PC-9 (cell line): Measurements from ENCODE around the gene GADD45G. TPM values are rescaled to one million over a fixed set of nuclear protein-coding genes. Genes with fewer than 3 reads are reported as not detected.

Source experiments
- BruUV-seq: library from RNA; stranded (reverse); fragments of 400-500 nt; replicated peaks from 2 replicates; lab custom pipeline; 2021; lab: Mats Ljungman, UMichigan
- CTCF ChIA-PET: fragments of 300-600 bp; sonication (Branson Sonifier 250); formaldehyde crosslinking; loops from one replicate; lab custom pipeline; 2022; ENCODE audit warnings: antibody characterized with exemption; lab: Charles Lee
- POLR2A ChIA-PET: fragments of 300-600 bp; sonication (Branson Sonifier 250); formaldehyde crosslinking; loops from one replicate; lab custom pipeline; 2022; ENCODE audit warnings: antibody characterized with exemption; ENCODE audit not compliant: unreplicated experiment; lab: Charles Lee
- DNase-seq, 2 experiments: peaks; one replicate each; pipeline versions ENCODE4 v3.0.0 to v3.0.0-alpha.2; 2015 to 2022; ENCODE audit warnings: mixed read lengths in 1 of 2
- H2AFZ ChIP-seq: fragments of 200-600 bp; sonication (generic); 2 replicates; pipeline ENCODE4 v1.8.1; 2017; ENCODE audit warnings: antibody characterized with exemption
- H3F3A ChIP-seq: fragments of 200-600 bp; sonication (generic); 2 replicates; pipeline ENCODE4 v1.8.1; 2017; ENCODE audit warnings: antibody characterized with exemption, mild to moderate bottlenecking, low read depth; ENCODE audit not compliant: insufficient read depth
- H3K27ac ChIP-seq: fragments of 200-600 bp; sonication (generic); 2 replicates; pipeline ENCODE4 v1.6.1; 2016; ENCODE audit warnings: mixed run types
- H3K27me3 ChIP-seq: fragments of 200-600 bp; sonication (generic); 2 replicates; pipeline ENCODE4 v1.6.1; 2016; ENCODE audit warnings: low read depth, mixed run types; ENCODE audit not compliant: insufficient read depth
- H3K36me3 ChIP-seq: fragments of 200-600 bp; sonication (generic); 2 replicates; pipeline ENCODE4 v1.6.1; 2016; ENCODE audit warnings: low read depth, mixed run types
- H3K4me1 ChIP-seq: fragments of 200-600 bp; sonication (generic); replicated peaks from 2 replicates; pipeline ENCODE4 v1.6.1; 2016; ENCODE audit warnings: mixed run types; ENCODE audit not compliant: insufficient read depth
- H3K4me2 ChIP-seq: fragments of 200-600 bp; sonication (generic); 2 replicates; pipeline ENCODE4 v1.6.1; 2017; ENCODE audit warnings: mixed run types
- H3K4me3 ChIP-seq: fragments of 200-600 bp; sonication (generic); 2 replicates; pipeline ENCODE4 v1.6.1; 2016; ENCODE audit warnings: mixed run types
- H3K79me2 ChIP-seq: fragments of 200-600 bp; sonication (generic); 2 replicates; pipeline ENCODE4 v1.6.1; 2017; ENCODE audit warnings: low read depth, mixed run types
- H3K9me2 ChIP-seq: fragments of 200-600 bp; sonication (generic); 2 replicates; pipeline ENCODE4 v1.8.1; 2017; ENCODE audit warnings: mild to moderate bottlenecking; ENCODE audit not compliant: insufficient read depth
- H3K9me3 ChIP-seq: fragments of 200-600 bp; sonication (generic); 2 replicates; pipeline ENCODE4 v1.8.1; 2016; ENCODE audit warnings: low read depth; ENCODE audit not compliant: insufficient read depth
- H4K20me1 ChIP-seq: fragments of 200-600 bp; sonication (generic); 2 replicates; pipeline ENCODE4 v1.8.1; 2017; ENCODE audit not compliant: insufficient read depth
- CTCF ChIP-seq: fragments of 200-600 bp; sonication (generic); conservative IDR thresholded peaks from 2 replicates; pipeline ENCODE4 v1.6.1; 2017; ENCODE audit warnings: mixed run types, antibody characterized with exemption, mild to moderate bottlenecking, moderate library complexity
- EZH2 ChIP-seq: fragments of 200-600 bp; sonication (generic); IDR thresholded peaks from 2 replicates; pipeline ENCODE4 v1.8.0; 2017; ENCODE audit warnings: antibody characterized with exemption, low read depth
- intact Hi-C: fragments of 100-400 bp; cut with micrococcal nuclease; formaldehyde crosslinking; loops from one replicate; pipeline ENCODE4 v1.10.0; 2022; ENCODE audit not compliant: unreplicated experiment
- total RNA-seq: library from RNA; stranded (reverse); gene quantifications from 2 replicates; pipeline ENCODE4 v1.2.3, GENCODE V29; 2021

Gene GADD45G
- total RNA-seq, 1 experiment from 2014 or later, result 2.4 TPM

GRCh38 chr9:89646189-89646939 is 41.6 kb downstream of the GADD45G start:
- Histone ChIP-seq H3F3A (no peaks in the 10 kb centered on the region), H4K20me1 (no peaks in the 10 kb centered on the region), H3K27ac (no peak overlapping the region), H3K27me3 (peaks cover 96% of the 10 kb centered on the region), H3K36me3 (no peaks in the 10 kb centered on the region), H3K9me2 (no peaks in the 10 kb centered on the region), H2AFZ (no peak overlapping the region), H3K4me2 (no peak overlapping the region), H3K9me3 (no peaks in the 10 kb centered on the region), H3K4me1 (no peaks in the 10 kb centered on the region), H3K4me3 (no peak overlapping the region), H3K79me2 (no peaks in the 10 kb centered on the region)
- no peak for DNase-seq
- CTCF ChIA-PET, result no interaction called here
- TF ChIP-seq CTCF (no peak), EZH2 (no peak)
- intact Hi-C loops, result no loop called here
- POLR2A ChIA-PET, result no interaction called here
- no TSS peak for BruUV-seq

- Histone ChIP-seq H3K27ac (no peak overlapping the region), H2AFZ (no peak overlapping the region), H3K4me1 (no peaks in the 10 kb centered on the region), H3F3A (no peaks in the 10 kb centered on the region), H3K79me2 (no peaks in the 10 kb centered on the region), H3K9me2 (no peaks in the 10 kb centered on the region), H3K9me3 (no peaks in the 10 kb centered on the region), H3K36me3 (no peaks in the 10 kb centered on the region), H3K4me2 (no peak overlapping the region), H3K4me3 (no peak overlapping the region), H4K20me1 (no peaks in the 10 kb centered on the region), H3K27me3 (peaks cover 96% of the 10 kb centered on the region)
- intact Hi-C loops, result no loop called here
- BruUV-seq, result no TSS peak
- POLR2A ChIA-PET, result no interaction called here
- TF ChIP-seq CTCF, result no peak
- no peak for TF ChIP-seq EZH2
- DNase-seq, result no peak
- CTCF ChIA-PET, result no interaction called here
Observed at GRCh38 chr9:89647366-89648128, 42.7 kb downstream of the GADD45G start.

- Histone ChIP-seq H2AFZ (no peak overlapping the region), H3K9me2 (no peaks in the 10 kb centered on the region), H3K27me3 (peaks cover 97% of the 10 kb centered on the region), H3K4me3 (no peak overlapping the region), H3K4me2 (no peak overlapping the region), H3K9me3 (no peaks in the 10 kb centered on the region), H4K20me1 (no peaks in the 10 kb centered on the region), H3F3A (no peaks in the 10 kb centered on the region), H3K79me2 (no peaks in the 10 kb centered on the region), H3K36me3 (no peaks in the 10 kb centered on the region), H3K4me1 (no peaks in the 10 kb centered on the region), H3K27ac (no peak overlapping the region)
- intact Hi-C loops, result no loop called here
- POLR2A ChIA-PET, result no interaction called here
- TF ChIP-seq CTCF (no peak), EZH2 (no peak)
- no peak for DNase-seq
- CTCF ChIA-PET, result no interaction called here
- no TSS peak for BruUV-seq
Observed at GRCh38 chr9:89648247-89649000, 43.6 kb downstream of the GADD45G start.
